ENCODE results near the gene STAC. TPM values are rescaled to one million over a fixed set of nuclear protein-coding genes. Genes with fewer than 3 reads are reported as not detected.

Gene STAC
- total RNA-seq, 1 experiment from 2014 or later = 6.7 TPM

- ATAC-seq (no peak), DNase-seq (no peak)
- Histone ChIP-seq H3K36me3 (ENCODE audit: low read depth, low read length) (no peaks in the 10 kb centered on the region), H3K79me2 (ENCODE audit: low read length) (no peaks in the 10 kb centered on the region), H3K27me3 (ENCODE audit: low read length) (no peaks in the 10 kb centered on the region), H3K9me2 (replicated peaks; ENCODE audit: low read length) (no peaks in the 10 kb centered on the region), H3K9me3 (ENCODE audit: low read length) (no peaks in the 10 kb centered on the region), H3F3A (ENCODE audit: low read length, unreplicated experiment) (no peaks in the 10 kb centered on the region), H2AFZ (ENCODE audit: low read length) (no peak overlapping the region), H4K20me1 (ENCODE audit: low read length) (no peaks in the 10 kb centered on the region), H3K4me3 (ENCODE audit: low read length) (no peak overlapping the region), H3K27ac (ENCODE audit: low read length) (no peak overlapping the region), H3K4me2 (ENCODE audit: low read length) (no peak overlapping the region), H3K9ac (ENCODE audit: low read length) (no peak overlapping the region), H3K4me1 (ENCODE audit: insufficient read depth, low read length) (no peaks in the 10 kb centered on the region)
- POLR2A ChIA-PET (ENCODE audit: unreplicated experiment) = no interaction called here
- BruUV-seq (replicated peaks) = no TSS peak
- TF ChIP-seq CTCF (conservative IDR thresholded peaks at IDR 0.05; ENCODE audit: low read depth, low read length) (no peak), EZH2phosphoT487 (IDR thresholded peaks at IDR 0.05; ENCODE audit: borderline replicate concordance, low read length) (no peak), EZH2 (IDR thresholded peaks at IDR 0.05; ENCODE audit: low read length, unreplicated experiment) (no peak)
- CTCF ChIA-PET = no interaction called here
- intact Hi-C loops (cut with micrococcal nuclease) = no loop called here
Measured at GRCh38 chr3:36505393-36505792, 125.1 kb downstream of the STAC start.

GRCh38 chr3:36511791-36512486 is 131.6 kb downstream of the STAC start:
- POLR2A ChIA-PET (ENCODE audit: unreplicated experiment) = no interaction called here
- Histone ChIP-seq H3K4me3 (ENCODE audit: low read length) (no peak overlapping the region), H3K9ac (ENCODE audit: low read length) (no peak overlapping the region), H4K20me1 (ENCODE audit: low read length) (no peaks in the 10 kb centered on the region), H3K27me3 (ENCODE audit: low read length) (no peaks in the 10 kb centered on the region), H3K9me3 (ENCODE audit: low read length) (no peaks in the 10 kb centered on the region), H3K36me3 (ENCODE audit: low read depth, low read length) (no peaks in the 10 kb centered on the region), H3K79me2 (ENCODE audit: low read length) (no peaks in the 10 kb centered on the region), H3K4me1 (ENCODE audit: insufficient read depth, low read length) (no peaks in the 10 kb centered on the region), H2AFZ (ENCODE audit: low read length) (no peak overlapping the region), H3K9me2 (replicated peaks; ENCODE audit: low read length) (no peaks in the 10 kb centered on the region), H3K27ac (ENCODE audit: low read length) (no peak overlapping the region), H3F3A (ENCODE audit: low read length, unreplicated experiment) (no peaks in the 10 kb centered on the region), H3K4me2 (ENCODE audit: low read length) (no peak overlapping the region)
- BruUV-seq (replicated peaks) = no TSS peak
- DNase-seq (no peak), ATAC-seq (no peak)
- CTCF ChIA-PET = no interaction called here
- intact Hi-C loops (cut with micrococcal nuclease) = no loop called here
- TF ChIP-seq EZH2 (IDR thresholded peaks at IDR 0.05; ENCODE audit: low read length, unreplicated experiment) (no peak), CTCF (conservative IDR thresholded peaks at IDR 0.05; ENCODE audit: low read depth, low read length) (no peak), EZH2phosphoT487 (IDR thresholded peaks at IDR 0.05; ENCODE audit: borderline replicate concordance, low read length) (no peak)

- Histone ChIP-seq H3K9me2 (replicated peaks; ENCODE audit: low read length) (no peaks in the 10 kb centered on the region), H2AFZ (ENCODE audit: low read length) (no peak overlapping the region), H3K27me3 (ENCODE audit: low read length) (no peaks in the 10 kb centered on the region), H3K9me3 (ENCODE audit: low read length) (no peaks in the 10 kb centered on the region), H3F3A (ENCODE audit: low read length, unreplicated experiment) (no peaks in the 10 kb centered on the region), H3K4me3 (ENCODE audit: low read length) (no peak overlapping the region), H3K4me2 (ENCODE audit: low read length) (no peak overlapping the region), H3K79me2 (ENCODE audit: low read length) (no peaks in the 10 kb centered on the region), H3K36me3 (ENCODE audit: low read depth, low read length) (no peaks in the 10 kb centered on the region), H3K4me1 (ENCODE audit: insufficient read depth, low read length) (no peaks in the 10 kb centered on the region), H4K20me1 (ENCODE audit: low read length) (no peaks in the 10 kb centered on the region), H3K27ac (ENCODE audit: low read length) (no peak overlapping the region), H3K9ac (ENCODE audit: low read length) (no peak overlapping the region)
- CTCF ChIA-PET = no interaction called here
- ATAC-seq = no peak
- intact Hi-C loops (cut with micrococcal nuclease) = no loop called here
- TF ChIP-seq EZH2 (IDR thresholded peaks at IDR 0.05; ENCODE audit: low read length, unreplicated experiment) (no peak), EZH2phosphoT487 (IDR thresholded peaks at IDR 0.05; ENCODE audit: borderline replicate concordance, low read length) (no peak), CTCF (conservative IDR thresholded peaks at IDR 0.05; ENCODE audit: low read depth, low read length) (no peak)
- no peak for DNase-seq
- no TSS peak for BruUV-seq (replicated peaks)
- POLR2A ChIA-PET (ENCODE audit: unreplicated experiment) = no interaction called here
Measured at GRCh38 chr3:36512555-36512954, 132.3 kb downstream of the STAC start.
